DMS53 (cell line): ENCODE results near the gene NCAM1.

Experiments
- DNase-seq: peaks from one replicate; lab custom pipeline; 2025; lab: John Stamatoyannopoulos, UW

NCAM1 gene

GRCh38 chr11:113311536-113311935, 350.3 kb downstream of the NCAM1 start:
- DNase-seq = no peak

GRCh38 chr11:113313601-113314000, 352.4 kb downstream of the NCAM1 start:
- peak; percentile 26 for DNase-seq

- DNase-seq = no peak
Measured at GRCh38 chr11:113314065-113314388, 352.8 kb downstream of the NCAM1 start.

- peak; percentile 97 for DNase-seq
Measured at GRCh38 chr11:113314389-113315301, 353.4 kb downstream of the NCAM1 start, which contains the start of gene TTC12. TSS of gene TTC12 (plus strand) at chr11:113314583. CDS start at chr11:113316258, 1,675 bp downstream.

GRCh38 chr11:113315811-113316210, 354.6 kb downstream of the NCAM1 start:
- DNase-seq = no peak

GRCh38 chr11:113316256-113316655, 355.0 kb downstream of the NCAM1 start:
- no peak for DNase-seq

- DNase-seq = no peak
Measured at GRCh38 chr11:113317339-113317738, 356.1 kb downstream of the NCAM1 start.

- no peak for DNase-seq
Measured at GRCh38 chr11:113319085-113319484, 357.9 kb downstream of the NCAM1 start.

GRCh38 chr11:113322158-113322557, 360.9 kb downstream of the NCAM1 start:
- DNase-seq = no peak

GRCh38 chr11:113324250-113324649, 363.0 kb downstream of the NCAM1 start:
- no peak for DNase-seq
